HG03439 (cell line): ENCODE data around the gene CYP2S1.
"Not testable (repeated sequence)": the region's sequence is repeated elsewhere in the genome, so short reads cannot be mapped to it uniquely, and the experiment has no call there.

Experiments used
- ATAC-seq: cut with Tn5 transposase; IDR thresholded peaks from one replicate; pipeline ENCODE4 v1.9.1; 2021; ENCODE audit warnings: mild to moderate bottlenecking, moderate library complexity; ENCODE audit not compliant: unreplicated experiment

CYP2S1 gene

GRCh38 chr19:41193430-41194156 is 574 bp downstream of the CYP2S1 start:
- no peak for ATAC-seq

GRCh38 chr19:41194157-41194552 is 1.1 kb downstream of the CYP2S1 start:
- ATAC-seq = no peak

- ATAC-seq = no peak
Measured at GRCh38 chr19:41195675-41196497, 2.9 kb downstream of the CYP2S1 start.

- no peak for ATAC-seq
Measured at GRCh38 chr19:41198559-41198958, 5.5 kb downstream of the CYP2S1 start.

GRCh38 chr19:41203371-41203770 is 10.4 kb downstream of the CYP2S1 start:
- ATAC-seq = no peak

- ATAC-seq = not testable (repeated sequence)
Measured at GRCh38 chr19:41204338-41204737, 11.3 kb downstream of the CYP2S1 start.

- ATAC-seq = no peak
Measured at GRCh38 chr19:41205995-41206394, 13.0 kb downstream of the CYP2S1 start.

GRCh38 chr19:41206456-41206855 is 13.4 kb downstream of the CYP2S1 start:
- no peak for ATAC-seq

GRCh38 chr19:41206926-41207750 is 14.1 kb downstream of the CYP2S1 start:
- ATAC-seq = no peak

GRCh38 chr19:41214161-41214560 is 21.1 kb downstream of the CYP2S1 start:
- no peak for ATAC-seq

- ATAC-seq = no peak
Measured at GRCh38 chr19:41217741-41218140, 24.7 kb downstream of the CYP2S1 start.

- no peak for ATAC-seq
Measured at GRCh38 chr19:41218249-41218614, 25.2 kb downstream of the CYP2S1 start.

GRCh38 chr19:41218615-41219507 is 25.8 kb downstream of the CYP2S1 start, which contains the start of gene AXL:
Gene AXL, plus strand, starts transcription at chr19:41219223. Its CDS starts 170 bp downstream, at chr19:41219393.
- no peak for ATAC-seq

- no peak for ATAC-seq
Measured at GRCh38 chr19:41219924-41220567, 27.0 kb downstream of the CYP2S1 start.

- ATAC-seq = no peak
Measured at GRCh38 chr19:41220811-41221210, 27.8 kb downstream of the CYP2S1 start.

GRCh38 chr19:41221514-41222205 is 28.6 kb downstream of the CYP2S1 start:
- no peak for ATAC-seq

- ATAC-seq = no peak
Measured at GRCh38 chr19:41222240-41222639, 29.2 kb downstream of the CYP2S1 start.

GRCh38 chr19:41223431-41224234 is 30.6 kb downstream of the CYP2S1 start:
- ATAC-seq = no peak
